NCI-H526 treated with DMSO at 0.1 percent for 48 hours (cell line): ENCODE measurements around the gene ZC3H6.

Experiments
- DNase-seq: peaks from one replicate; lab custom pipeline; 2025; lab: John Stamatoyannopoulos, UW

The ZC3H6 gene, protein sequence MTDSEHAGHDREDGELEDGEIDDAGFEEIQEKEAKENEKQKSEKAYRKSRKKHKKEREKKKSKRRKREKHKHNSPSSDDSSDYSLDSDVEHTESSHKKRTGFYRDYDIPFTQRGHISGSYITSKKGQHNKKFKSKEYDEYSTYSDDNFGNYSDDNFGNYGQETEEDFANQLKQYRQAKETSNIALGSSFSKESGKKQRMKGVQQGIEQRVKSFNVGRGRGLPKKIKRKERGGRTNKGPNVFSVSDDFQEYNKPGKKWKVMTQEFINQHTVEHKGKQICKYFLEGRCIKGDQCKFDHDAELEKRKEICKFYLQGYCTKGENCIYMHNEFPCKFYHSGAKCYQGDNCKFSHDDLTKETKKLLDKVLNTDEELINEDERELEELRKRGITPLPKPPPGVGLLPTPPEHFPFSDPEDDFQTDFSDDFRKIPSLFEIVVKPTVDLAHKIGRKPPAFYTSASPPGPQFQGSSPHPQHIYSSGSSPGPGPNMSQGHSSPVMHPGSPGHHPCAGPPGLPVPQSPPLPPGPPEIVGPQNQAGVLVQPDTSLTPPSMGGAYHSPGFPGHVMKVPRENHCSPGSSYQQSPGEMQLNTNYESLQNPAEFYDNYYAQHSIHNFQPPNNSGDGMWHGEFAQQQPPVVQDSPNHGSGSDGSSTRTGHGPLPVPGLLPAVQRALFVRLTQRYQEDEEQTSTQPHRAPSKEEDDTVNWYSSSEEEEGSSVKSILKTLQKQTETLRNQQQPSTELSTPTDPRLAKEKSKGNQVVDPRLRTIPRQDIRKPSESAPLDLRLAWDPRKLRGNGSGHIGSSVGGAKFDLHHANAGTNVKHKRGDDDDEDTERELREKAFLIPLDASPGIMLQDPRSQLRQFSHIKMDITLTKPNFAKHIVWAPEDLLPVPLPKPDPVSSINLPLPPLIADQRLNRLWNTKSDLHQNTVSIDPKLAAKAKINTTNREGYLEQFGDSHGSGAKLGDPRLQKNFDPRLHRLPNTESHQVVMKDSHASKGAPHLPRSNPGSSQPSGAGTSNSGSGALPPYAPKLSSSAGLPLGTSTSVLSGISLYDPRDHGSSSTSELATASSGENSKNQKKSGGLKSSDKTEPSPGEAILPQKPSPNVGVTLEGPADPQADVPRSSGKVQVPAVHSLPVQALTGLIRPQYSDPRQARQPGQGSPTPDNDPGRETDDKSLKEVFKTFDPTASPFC

DNA sequence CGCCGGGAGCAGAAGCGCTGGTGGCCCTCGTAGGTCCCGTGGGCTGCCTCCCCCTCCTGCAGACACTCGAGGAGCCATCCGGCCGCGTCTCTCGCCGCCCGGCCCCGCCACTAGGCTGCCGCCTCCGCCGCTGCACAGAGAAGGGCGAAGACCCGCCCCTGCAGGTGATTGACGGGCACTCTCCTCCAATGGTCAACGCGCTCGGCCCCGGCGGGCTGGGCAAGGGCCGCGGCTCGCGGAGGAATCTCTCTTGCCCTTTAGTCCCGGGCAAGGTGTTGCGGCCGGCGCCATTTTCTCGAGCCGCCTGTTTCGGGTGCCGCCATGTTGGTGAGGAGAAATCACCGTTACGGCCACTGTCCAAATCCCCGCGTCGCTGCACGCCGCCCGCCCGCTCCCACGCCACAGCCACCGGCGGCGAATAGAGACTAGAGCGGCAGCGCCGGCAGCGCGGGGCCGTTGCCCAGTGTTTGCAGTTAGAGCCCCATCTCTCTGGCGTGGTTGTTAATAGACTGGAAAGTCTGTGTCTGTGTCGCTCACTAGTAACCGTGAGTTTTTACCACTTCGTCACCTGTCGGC is at the start of gene ZC3H6:
Gene ZC3H6 (plus strand): TSS at position 287 of the 576 bp plus-strand sequence. CDS start 398 bp downstream, outside the sequence.
- DNase-seq, result peak; percentile 96

DNA sequence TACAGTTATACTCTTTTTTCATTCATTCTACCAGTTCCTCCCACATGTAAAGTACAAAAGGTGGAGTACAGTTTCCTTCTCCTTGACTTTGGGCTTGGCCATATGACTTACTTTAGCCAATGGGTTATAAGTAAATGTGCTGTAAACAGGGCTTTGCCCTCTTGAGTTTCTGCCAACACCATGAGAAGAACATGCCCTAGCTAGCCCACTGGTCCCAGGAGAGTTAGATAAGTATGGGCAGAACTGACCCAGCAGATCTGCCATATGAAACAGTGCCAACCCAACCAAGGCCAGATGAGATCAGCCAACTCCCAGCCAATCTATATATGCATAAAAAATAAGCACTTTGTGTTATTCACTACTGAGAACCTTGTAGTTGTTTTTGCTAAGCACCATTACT is 46.0 kb upstream of the ZC3H6 start:
- no peak for DNase-seq

DNA sequence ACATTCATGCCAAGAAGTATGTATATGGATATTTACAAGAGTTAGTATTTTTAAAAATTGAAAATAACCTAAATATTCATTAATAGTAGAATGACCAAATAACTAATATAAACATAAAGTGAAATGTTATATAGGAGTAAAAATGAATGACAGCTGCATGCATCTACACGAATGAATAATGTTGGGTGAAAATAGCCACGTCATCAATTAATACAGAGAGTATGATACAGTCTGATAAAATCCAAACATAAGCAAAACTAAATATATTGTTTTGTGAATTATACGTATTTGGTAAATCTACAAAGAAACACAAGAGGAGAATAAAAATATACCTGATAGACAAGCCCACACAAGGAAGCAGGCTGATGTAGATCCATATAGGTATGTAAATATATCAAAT is 45.0 kb upstream of the ZC3H6 start:
- no peak for DNase-seq

DNA sequence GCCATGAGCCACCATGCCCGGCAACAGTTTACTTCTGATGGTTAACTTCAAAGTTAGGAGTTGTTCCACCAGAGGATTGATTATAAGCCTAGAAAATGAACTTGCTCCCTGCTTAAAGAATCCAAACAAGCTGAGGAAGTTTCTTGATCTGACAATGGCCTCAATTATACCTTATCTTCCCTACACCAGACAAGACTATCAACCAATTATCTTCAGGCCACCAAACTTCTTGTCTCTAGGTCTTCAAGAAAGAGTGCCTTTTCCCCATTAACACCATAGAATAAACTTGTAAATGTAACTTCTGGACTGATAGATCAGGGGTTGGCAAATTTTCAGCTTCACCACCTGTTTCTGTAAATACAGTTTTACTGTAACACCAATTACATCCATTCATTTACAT is 35.5 kb upstream of the ZC3H6 start:
- no peak for DNase-seq

DNA sequence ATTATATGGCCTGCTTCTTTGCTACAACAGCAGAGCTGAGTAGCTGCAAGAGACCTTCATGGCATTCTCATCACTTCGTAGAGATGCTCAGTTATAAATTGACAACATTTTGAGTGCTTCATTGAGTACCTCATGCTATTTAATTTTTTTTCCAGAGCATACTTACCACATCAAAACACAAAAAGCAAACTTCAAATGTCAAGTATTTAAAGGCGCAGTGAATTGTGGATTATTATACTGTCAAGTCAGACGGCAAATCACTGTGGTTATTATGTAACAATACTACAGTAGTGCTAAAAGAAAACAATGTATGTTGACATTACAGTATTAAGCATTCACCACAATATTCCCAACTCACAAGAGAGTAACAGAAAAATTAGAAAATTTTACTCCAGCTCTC is 33.0 kb upstream of the ZC3H6 start:
- no peak for DNase-seq

DNA sequence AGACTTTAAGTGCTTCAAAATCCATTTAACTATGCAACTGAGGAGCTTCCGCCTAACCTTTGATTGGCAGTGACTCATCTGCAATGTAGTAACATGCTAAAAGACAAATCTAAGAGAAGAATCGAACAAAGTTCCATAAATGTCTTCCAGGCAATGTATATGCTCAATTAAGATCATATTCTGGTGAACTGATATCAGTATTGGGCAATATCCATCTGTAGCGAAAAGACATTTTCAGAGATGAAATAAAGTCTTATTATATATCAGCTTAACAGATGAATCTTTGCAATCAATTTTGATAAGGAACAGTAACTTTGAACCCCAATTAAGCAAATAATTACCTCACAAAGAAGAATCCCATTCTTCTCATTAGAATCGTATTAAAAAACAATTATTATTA is 32.2 kb upstream of the ZC3H6 start:
- no peak for DNase-seq

DNA sequence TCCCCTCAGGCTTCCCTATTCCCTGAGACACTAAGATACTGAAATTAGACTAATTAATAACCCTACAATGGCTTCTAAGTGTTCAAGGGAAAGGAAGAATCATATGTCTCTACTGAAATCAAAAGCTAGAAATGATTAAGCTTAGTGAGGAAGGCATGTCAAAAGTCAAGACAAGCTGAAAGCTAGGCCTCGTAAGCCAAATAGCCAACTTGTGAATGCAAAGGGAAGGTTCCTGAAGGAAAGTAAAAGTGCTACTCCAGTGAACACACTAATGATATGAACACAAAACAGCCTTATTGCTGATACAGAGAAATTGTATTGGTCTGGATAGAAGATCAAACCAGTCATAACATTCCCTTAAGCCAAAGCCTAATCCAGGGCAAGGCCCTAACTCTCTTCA is 30.5 kb upstream of the ZC3H6 start:
- DNase-seq, result no peak

DNA sequence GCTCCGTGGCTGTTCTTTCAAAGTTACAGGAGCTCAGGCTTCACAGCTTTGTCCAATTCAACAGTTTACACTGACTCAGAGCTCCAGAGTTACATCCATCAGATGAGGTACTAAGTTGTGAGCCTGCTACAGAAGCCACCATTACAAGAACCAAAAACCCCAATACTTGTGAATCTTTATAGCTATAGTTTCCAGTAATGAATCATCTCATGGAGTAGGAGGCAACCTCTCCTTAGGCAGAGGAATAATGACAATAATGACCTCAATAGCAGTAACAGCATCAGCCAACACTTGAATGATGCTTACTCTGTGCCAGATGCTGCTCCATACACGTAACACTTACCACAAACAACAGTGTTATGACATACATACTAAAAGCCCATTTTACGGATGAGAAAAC is 24.1 kb upstream of the ZC3H6 start:
- no peak for DNase-seq

DNA sequence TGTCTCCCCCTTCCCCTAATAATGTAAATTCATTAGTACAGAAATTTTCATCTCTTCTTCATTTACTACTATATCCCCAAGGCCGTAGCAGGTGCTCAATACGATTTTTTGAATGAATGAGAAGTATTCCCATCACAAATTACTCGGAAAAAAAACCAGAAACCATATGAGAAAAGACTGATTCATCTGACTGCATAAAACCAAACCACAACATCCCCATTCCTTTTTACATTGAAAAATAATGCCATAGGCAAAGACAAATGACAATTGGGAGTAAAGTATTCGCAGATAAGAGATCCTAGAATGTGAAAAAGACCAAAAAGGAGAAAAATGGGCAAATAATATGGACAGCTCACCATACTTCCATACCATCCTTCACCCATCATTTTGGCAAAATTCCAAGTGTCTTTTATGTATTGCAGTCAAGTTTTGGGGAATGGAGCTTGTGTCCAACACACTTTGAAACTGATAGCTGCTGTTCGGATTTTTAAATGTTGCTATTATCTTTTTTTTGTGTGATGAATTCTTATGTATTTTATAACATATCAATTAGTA is 22.1 kb upstream of the ZC3H6 start:
- no peak for DNase-seq

DNA sequence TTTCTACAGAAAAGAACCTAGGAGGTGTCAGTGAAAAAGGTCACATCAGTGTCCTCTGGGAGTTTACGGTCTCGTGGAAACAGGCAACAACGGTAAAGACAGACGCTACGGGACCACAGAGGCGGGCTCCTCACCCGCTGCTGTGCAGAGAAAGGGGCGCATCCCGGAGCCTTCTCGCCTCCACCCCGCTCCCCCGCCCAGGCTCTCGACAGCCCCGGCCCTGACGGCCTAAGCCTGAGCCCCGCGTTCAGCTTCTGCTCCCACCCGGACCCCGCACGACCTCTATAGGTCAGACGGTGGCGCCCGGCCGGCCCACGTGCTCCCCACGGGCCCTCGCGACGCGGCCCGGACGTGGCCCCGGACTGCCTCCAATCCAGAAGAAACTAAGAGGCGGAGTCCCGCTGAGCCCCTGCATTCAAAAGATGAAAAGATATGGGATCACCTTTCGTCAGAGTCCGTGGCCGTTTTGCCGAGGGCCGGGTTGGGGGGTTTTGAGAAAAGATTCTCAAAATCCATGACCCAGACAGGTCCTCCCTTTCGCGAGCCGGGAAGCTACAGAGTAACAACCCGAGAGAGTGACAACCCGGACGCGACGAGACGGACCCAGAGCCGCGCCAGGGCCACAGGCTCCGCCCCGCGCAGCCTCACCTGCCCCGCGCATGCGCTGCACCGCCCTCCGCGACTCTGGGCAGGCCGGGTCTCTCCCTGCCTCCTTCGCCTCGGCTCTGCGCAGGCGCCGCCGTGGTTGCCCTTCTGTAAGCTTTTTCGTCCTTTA is 20.7 kb upstream of the ZC3H6 start, which contains the start of gene ZC3H8:
Gene ZC3H8 (minus strand): TSS at position 577 of the 775 bp plus-strand sequence. CDS start 61 bp downstream, at position 516.
- DNase-seq, result peak; percentile 85

DNA sequence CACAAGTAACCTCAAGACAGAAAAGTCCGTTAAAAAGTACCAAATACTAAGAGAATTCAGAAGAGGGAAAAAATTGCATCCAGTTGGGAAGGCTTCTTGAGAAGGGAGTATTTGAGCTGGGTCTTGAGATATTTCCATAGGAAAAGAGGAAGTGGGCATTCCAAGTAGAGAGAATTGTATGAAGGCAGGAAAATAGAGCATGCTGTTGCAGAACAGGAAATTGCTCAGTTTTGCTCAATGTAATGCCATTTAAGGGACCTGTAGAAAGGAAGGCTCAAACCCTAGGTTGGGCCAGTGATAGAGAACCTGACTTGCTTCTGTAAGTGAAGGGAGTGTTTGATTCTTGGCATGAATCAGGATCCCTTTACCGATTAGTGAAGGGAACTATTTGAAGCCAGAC is 19.5 kb upstream of the ZC3H6 start:
- no peak for DNase-seq

DNA sequence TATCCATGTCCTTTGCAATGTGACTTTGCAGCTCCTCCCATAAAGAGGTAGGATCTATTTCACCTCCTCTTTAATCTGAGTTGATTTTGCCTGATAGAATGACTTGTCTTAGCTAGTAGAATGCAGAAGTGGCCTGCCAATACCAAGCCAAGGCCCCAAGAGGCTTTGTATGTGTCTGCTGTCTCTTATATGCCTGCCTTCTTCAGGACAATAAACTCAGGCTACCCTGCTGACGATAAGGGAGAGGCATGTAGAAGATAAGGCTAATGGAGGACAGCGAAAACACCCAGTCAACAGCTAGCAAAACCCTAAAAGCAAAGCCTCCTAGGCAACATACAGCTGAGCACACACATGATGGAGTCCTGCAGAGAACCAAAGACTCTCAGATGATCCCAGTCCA is 18.7 kb upstream of the ZC3H6 start:
- no peak for DNase-seq

DNA sequence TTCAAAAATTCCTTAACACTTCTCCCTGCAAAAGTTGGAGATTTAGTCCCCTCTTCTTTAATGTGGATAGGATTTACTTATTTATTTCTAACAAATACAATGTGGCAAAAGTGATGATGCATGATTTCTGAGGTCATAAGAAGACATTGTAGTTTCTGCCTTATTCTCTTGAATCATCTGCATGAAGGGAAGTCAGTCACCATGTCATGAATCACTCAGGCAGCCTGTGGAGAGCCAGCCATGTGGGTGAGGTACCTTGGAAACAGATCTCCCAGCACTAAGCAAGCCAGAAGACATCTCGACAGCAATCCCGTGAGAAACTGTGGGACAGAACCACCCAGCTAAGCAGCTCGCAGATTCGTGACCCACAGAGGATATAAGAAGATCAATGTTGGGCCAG is 17.8 kb upstream of the ZC3H6 start:
- no peak for DNase-seq

DNA sequence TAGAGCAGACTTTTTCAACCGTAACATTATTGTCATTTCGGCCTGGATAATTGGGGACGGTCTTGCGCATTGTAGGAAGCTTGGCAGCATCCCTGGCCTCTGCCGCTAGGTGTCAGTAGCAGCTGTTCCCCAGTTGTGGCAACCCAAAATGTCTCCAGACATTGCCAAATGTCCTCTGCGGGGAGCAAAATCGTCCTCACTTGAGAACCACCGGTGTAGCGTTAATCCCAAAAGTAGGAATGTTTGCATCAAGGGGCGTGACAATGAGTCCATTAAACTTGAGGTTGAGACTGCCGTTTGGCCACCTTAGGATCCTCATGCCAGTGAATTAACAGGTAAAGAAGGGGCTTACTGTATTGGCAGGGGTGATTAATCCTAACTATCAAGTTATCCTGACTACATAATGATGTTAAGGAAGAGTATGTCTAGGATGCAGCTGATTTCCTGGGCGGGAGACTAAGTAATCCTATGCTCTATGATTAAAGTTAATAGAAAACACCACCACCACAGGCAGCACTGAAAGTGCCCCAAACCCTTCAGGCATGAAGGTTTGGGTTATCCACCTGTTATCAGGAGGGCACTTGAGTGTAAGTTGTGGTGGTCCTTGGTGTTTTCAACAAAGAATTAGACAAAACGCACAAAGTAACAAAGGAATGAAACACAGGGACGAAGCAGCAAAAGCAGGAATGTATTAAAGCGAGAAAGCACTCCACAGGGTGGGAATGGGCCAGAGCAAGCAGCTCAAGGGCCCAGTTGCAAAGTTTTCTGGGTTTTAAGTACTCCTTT is 15.7 kb upstream of the ZC3H6 start:
- peak; percentile 36 for DNase-seq

DNA sequence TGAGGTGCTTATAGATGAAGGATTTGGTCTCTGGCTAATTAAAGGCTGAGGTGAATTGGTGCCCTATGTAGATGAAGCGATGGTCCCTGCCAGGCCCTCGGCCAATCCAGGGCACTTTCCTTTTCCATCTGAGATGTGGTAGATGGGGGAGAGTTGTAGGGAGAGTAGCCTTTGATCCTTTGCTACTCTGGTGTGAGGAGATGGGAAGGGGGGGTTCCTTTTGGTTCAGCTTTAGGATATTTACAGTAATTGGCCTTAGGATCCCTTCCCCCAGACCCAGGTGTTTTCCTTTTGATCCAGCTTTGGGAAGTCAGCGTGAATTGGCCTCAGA is 15.1 kb upstream of the ZC3H6 start:
- DNase-seq, result no peak

DNA sequence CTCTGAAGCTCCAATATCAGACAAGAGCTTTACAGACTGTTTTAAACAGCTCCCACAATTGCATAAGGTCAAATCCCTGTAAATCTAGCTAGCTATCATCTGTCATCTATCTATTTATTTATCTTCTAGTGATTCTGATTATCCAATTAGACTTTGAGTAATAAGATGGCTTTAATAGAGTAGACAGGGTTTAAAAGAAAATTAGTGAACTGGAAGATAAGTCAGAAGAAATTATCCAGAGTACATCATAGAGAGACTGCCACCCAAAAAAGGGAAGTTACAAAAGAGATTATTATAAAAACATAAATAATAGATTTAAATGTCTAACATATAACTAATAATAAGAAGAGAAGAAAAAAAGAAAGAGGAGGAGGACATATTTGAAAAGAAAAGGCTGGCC is 12.5 kb upstream of the ZC3H6 start:
- DNase-seq, result no peak

DNA sequence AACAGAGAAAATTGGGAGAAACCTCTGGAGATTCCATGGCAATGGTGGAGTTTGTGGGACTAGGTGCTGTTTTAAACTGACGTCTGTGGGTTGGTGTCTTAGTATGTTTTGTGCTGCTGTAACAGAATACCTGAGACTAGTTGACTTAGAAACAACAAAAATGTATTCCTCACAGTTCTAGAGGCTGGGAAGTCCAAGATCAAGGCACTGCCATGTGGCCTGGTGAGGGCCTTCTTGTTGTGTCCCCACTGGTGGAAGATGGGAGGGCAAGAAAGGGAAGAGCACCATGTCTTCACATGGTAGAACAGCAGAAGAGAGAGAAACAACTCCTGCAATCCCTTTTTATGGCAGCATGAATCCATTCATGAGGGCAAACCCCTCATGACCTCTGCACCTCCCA is 6.8 kb upstream of the ZC3H6 start:
- no peak for DNase-seq

DNA sequence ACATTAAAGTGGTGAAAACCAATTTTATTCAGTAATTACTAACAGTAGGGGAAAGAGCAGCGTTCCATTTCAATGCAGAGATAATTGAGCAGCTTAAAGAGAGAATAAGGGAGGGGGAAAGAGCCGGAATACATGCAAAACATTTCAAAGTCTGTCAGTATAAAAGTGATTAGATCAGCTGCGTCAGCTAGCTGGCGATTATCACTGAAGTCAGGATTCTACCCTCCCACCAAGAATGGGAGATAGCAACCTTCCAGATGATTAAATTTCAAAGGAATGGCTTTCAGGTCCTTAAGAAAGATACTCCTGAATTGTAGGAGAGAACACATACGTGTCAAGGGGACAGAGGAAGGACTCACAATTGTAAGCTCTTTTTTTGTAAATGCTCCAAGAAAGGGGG is 2.7 kb upstream of the ZC3H6 start:
- DNase-seq, result no peak

DNA sequence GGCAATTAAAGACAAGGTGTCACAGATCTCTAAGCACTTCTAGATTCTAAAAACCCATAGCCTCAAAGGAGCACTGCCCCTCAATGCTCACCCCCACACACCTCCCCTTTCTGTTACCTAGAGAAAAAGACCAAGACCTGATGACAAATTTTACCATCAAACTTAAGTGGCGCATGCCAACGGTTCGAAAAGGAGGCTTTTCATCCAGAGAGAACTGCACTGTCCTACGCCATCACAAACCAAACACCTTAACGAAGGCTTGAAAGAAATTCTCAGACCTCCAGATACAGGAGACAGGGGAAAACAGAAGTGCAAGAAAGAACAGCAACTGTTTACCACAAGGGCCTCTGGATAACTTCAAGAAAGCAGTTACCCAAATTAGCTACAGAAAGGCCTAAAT is 2.0 kb upstream of the ZC3H6 start:
- no peak for DNase-seq
